Right lobe of liver (tissue), 4 donors: ENCODE results near the gene TADA2A.

Experiments used
- CTCF ChIP-seq, 4 donors: fragments of 200-600 bp in 3 of 4; fragments of 450-650 bp in 1 of 4; IDR thresholded peaks; one replicate each; pipeline versions ENCODE4 v1.5.1 to v1.8.0; 2016 to 2022; ENCODE audit warnings: antibody characterized with exemption in 4 of 4, mild to moderate bottlenecking in 2 of 4
- POLR2A ChIP-seq: fragments of 450-650 bp; IDR thresholded peaks from one replicate; pipeline ENCODE4 v1.6.1; 2017; ENCODE audit warnings: antibody characterized with exemption, mild to moderate bottlenecking
- donor health status: DM: no; HTN: no; CAD: no.
- donor health status: DM: no; HTN: no; CAD: no.
- donor health status: DM: no; HTN: yes; CAD: no.

- TF ChIP-seq CTCF (IDR thresholded peaks at IDR 0.05), result no peak
- TF ChIP-seq POLR2A, result no peak
Observed at GRCh38 chr17:37461668-37462067, 55.0 kb downstream of the TADA2A start.
